Activated T-cell treated with anti-CD3 and anti-CD28 coated beads, Interleukin-2, amount 50 U/mL, for 72 hours (primary cell): ENCODE measurements around the gene IKBKG. TPM values are rescaled to one million over a fixed set of nuclear protein-coding genes. Genes with fewer than 3 reads are reported as not detected.
"Not testable (repeated sequence)": the region's sequence is repeated elsewhere in the genome, so short reads cannot be mapped to it uniquely, and the experiment has no call there.

Experiments
- ATAC-seq, 2 donors: fragments of 150-1000 bp; cut with Tn5 transposase; replicated peaks in 1 of 2; 2 replicates each; pipeline ENCODE4 v1.10.0; 2021; ENCODE audit warnings: moderate library complexity in 2 of 2, mild to moderate bottlenecking in 1 of 2
- DNase-seq, 2 donors: peaks; one replicate each; pipeline ENCODE4 v3.0.0; 2021 to 2022; ENCODE audit warnings: mixed read lengths in 1 of 2
- H3K27ac Mint-ChIP-seq: one replicate; pipeline ENCODE4 v1.8.0; 2022; ENCODE audit warnings: mild to moderate bottlenecking, moderate library complexity, mixed read lengths
- H3K27me3 Mint-ChIP-seq: one replicate; pipeline ENCODE4 v1.8.0; 2022; ENCODE audit warnings: low read depth, mixed read lengths
- H3K36me3 Mint-ChIP-seq, 2 donors: one replicate each; pipeline ENCODE4 v1.8.0; 2022; ENCODE audit warnings: mixed read lengths in 2 of 2, mild to moderate bottlenecking in 1 of 2; ENCODE audit not compliant: insufficient read depth in 2 of 2
- H3K4me1 Mint-ChIP-seq: one replicate; pipeline ENCODE4 v1.8.0; 2022; ENCODE audit warnings: low read depth, mixed read lengths
- H3K4me3 Mint-ChIP-seq, 2 donors: one replicate each; pipeline ENCODE4 v1.8.0; 2022; ENCODE audit warnings: mild to moderate bottlenecking in 2 of 2, mixed read lengths in 2 of 2, moderate library complexity in 2 of 2
- H3K9me3 Mint-ChIP-seq, 2 donors: one replicate each; pipeline ENCODE4 v1.8.0; 2022; ENCODE audit warnings: mixed read lengths in 2 of 2
- total RNA-seq, 2 donors: library from RNA; stranded (reverse); gene quantifications; one replicate each; pipeline ENCODE4 v1.2.3, GENCODE V29; 2022

IKBKG gene
- total RNA-seq, 2 donors from 2014 or later: 38.4 to 39.4 TPM

GRCh38 chrX:154549766-154550165, 2.3 kb downstream of the IKBKG start:
- no peak for ATAC-seq
- Mint-ChIP-seq H3K36me3 (peaks cover 5 to 7% of the 10 kb centered on the region in 2 donors), H3K4me3 (peak overlapping the region; percentile 50 to 86), H3K27me3 (peaks cover 12% of the 10 kb centered on the region), H3K27ac (peak overlapping the region; percentile 58), H3K9me3 (no peaks in the 10 kb centered on the region), H3K4me1 (peaks cover 48% of the 10 kb centered on the region)
- no peak for DNase-seq

- not testable (repeated sequence) for H3K9me3 Mint-ChIP-seq, ATAC-seq, H3K27ac Mint-ChIP-seq, H3K36me3 Mint-ChIP-seq, H3K4me3 Mint-ChIP-seq, DNase-seq
- Mint-ChIP-seq H3K27me3 (peaks cover 12% of the 10 kb centered on the region), H3K4me1 (peaks cover 33% of the 10 kb centered on the region)
These were observed 4.8 kb downstream of the IKBKG start for GRCh38 chrX:154552112-154552806.

- H3K9me3 Mint-ChIP-seq, H3K27ac Mint-ChIP-seq, H3K27me3 Mint-ChIP-seq, H3K36me3 Mint-ChIP-seq, H3K4me3 Mint-ChIP-seq, DNase-seq, H3K4me1 Mint-ChIP-seq: not testable (repeated sequence)
- peak; percentile 79 to 82 for ATAC-seq
These were observed 10.8 kb downstream of the IKBKG start for GRCh38 chrX:154558060-154558690.

GRCh38 chrX:154558896-154559295, 11.5 kb downstream of the IKBKG start:
- not testable (repeated sequence) for H3K9me3 Mint-ChIP-seq, DNase-seq

GRCh38 chrX:154560326-154560725, 12.9 kb downstream of the IKBKG start:
- H3K27ac Mint-ChIP-seq, ATAC-seq, H3K9me3 Mint-ChIP-seq, H3K27me3 Mint-ChIP-seq, H3K36me3 Mint-ChIP-seq, H3K4me1 Mint-ChIP-seq, H3K4me3 Mint-ChIP-seq, DNase-seq: not testable (repeated sequence)

More at GRCh38 chrX:154558896-154559295, 11.5 kb downstream of the IKBKG start:
- H3K27me3 Mint-ChIP-seq, H3K4me3 Mint-ChIP-seq, H3K36me3 Mint-ChIP-seq, ATAC-seq, H3K4me1 Mint-ChIP-seq, H3K27ac Mint-ChIP-seq: not testable (repeated sequence)

- not testable (repeated sequence) for H3K36me3 Mint-ChIP-seq, H3K4me3 Mint-ChIP-seq, H3K9me3 Mint-ChIP-seq, H3K4me1 Mint-ChIP-seq, H3K27ac Mint-ChIP-seq, H3K27me3 Mint-ChIP-seq, DNase-seq, ATAC-seq
These were observed 14.9 kb downstream of the IKBKG start for GRCh38 chrX:154562295-154562694.

- not testable (repeated sequence) for H3K9me3 Mint-ChIP-seq, H3K27ac Mint-ChIP-seq, H3K36me3 Mint-ChIP-seq, ATAC-seq, H3K4me3 Mint-ChIP-seq, DNase-seq, H3K27me3 Mint-ChIP-seq, H3K4me1 Mint-ChIP-seq
These were observed 22.9 kb downstream of the IKBKG start for GRCh38 chrX:154570361-154570760.

GRCh38 chrX:154573061-154573460, 25.6 kb downstream of the IKBKG start:
- not testable (repeated sequence) for H3K4me3 Mint-ChIP-seq, ATAC-seq, H3K27me3 Mint-ChIP-seq, H3K9me3 Mint-ChIP-seq, H3K27ac Mint-ChIP-seq, H3K4me1 Mint-ChIP-seq, H3K36me3 Mint-ChIP-seq, DNase-seq

GRCh38 chrX:154575076-154575475, 27.7 kb downstream of the IKBKG start:
- H3K27me3 Mint-ChIP-seq, H3K4me3 Mint-ChIP-seq, H3K36me3 Mint-ChIP-seq, H3K9me3 Mint-ChIP-seq, H3K4me1 Mint-ChIP-seq, DNase-seq, H3K27ac Mint-ChIP-seq: not testable (repeated sequence)
- peak; percentile 58 to 60 for ATAC-seq

- peak in 1 of 2 donors; percentile 43 for ATAC-seq
- H3K27ac Mint-ChIP-seq, H3K4me1 Mint-ChIP-seq, H3K4me3 Mint-ChIP-seq, DNase-seq, H3K9me3 Mint-ChIP-seq, H3K27me3 Mint-ChIP-seq, H3K36me3 Mint-ChIP-seq: not testable (repeated sequence)
These were observed 35.6 kb downstream of the IKBKG start for GRCh38 chrX:154582994-154583393.

- not testable (repeated sequence) for DNase-seq, H3K4me3 Mint-ChIP-seq, H3K9me3 Mint-ChIP-seq, H3K27me3 Mint-ChIP-seq, H3K36me3 Mint-ChIP-seq, H3K4me1 Mint-ChIP-seq, ATAC-seq, H3K27ac Mint-ChIP-seq
These were observed 37.3 kb downstream of the IKBKG start, which contains the start of gene CTAG1A for GRCh38 chrX:154584585-154585183. TSS of gene CTAG1A (plus strand) at chrX:154585133. CDS start at chrX:154585207, 74 bp downstream.

- DNase-seq, H3K9me3 Mint-ChIP-seq, H3K4me3 Mint-ChIP-seq, H3K36me3 Mint-ChIP-seq, H3K4me1 Mint-ChIP-seq, ATAC-seq, H3K27ac Mint-ChIP-seq: not testable (repeated sequence)
- H3K27me3 Mint-ChIP-seq: peaks cover 19% of the 10 kb centered on the region
These were observed 43.0 kb downstream of the IKBKG start for GRCh38 chrX:154590415-154590814.

- Mint-ChIP-seq H3K27ac (no peak overlapping the region), H3K36me3 (peaks cover 0 to 3% of the 10 kb centered on the region in 2 donors), H3K4me1 (peaks cover 10% of the 10 kb centered on the region), H3K4me3 (no peak overlapping the region), H3K27me3 (peaks cover 31% of the 10 kb centered on the region), H3K9me3 (peaks cover 3% of the 10 kb centered on the region in 2 donors)
- DNase-seq: no peak
- no peak for ATAC-seq
These were observed 45.1 kb downstream of the IKBKG start for GRCh38 chrX:154592505-154592904.
